ENCODE measurements around the gene METTL17. TPM values are rescaled to one million over a fixed set of nuclear protein-coding genes. Genes with fewer than 3 reads are reported as not detected.
"Not testable (repeated sequence)": the region's sequence is repeated elsewhere in the genome, so short reads cannot be mapped to it uniquely, and the experiment has no call there.

The METTL17 gene
- total RNA-seq, 8 experiments from 2014 or later = 30.2 to 119 (median 58.5) TPM

DNA sequence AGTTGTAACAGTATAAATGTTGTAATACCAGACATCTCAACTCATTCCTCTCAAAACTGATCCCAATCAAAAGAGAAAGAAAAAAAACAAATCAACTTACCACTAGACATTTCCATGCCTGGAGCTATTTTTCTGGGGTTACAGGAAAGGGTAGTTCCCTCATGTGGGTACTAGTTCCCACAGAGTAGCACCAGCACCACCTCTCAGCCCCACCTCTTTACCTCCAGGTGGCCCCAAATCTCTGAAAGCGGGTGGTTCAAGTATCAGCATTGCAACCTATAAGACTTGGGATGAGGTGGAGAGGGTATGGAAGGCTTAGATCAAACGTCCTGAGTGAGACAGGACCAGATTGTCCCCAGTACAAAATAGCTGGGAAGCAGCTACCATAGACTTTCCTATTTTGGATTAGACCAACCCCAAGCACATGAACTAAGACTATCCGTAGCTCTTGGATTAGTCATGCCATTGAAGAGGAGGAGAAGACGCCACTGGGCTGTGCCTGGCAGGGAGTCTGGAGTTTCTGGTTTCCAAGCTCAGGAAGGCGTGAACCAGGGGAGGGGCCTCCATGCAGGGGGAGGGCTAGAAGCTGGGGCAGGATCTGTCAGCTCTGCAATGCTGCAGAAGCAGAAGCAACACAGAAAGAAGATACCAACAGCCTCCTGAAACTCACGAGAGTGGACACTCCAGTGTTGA, 9.0 kb downstream of the METTL17 start, which contains the start of gene SLC39A2:
SLC39A2 (plus strand) TSS at position 620 of the 693 bp plus-strand sequence. CDS start 154 bp downstream, outside the sequence.
- no peak within 1 kb of the TSS for H3K4me3 ChIP-seq
- no peaks in the 10 kb centered on the region for H3K4me1 ChIP-seq (replicated peaks in 1 of 2)
- WGBS, 10 experiments = 0 to 100% (median 49%) methylated on average over 1 to 3 of the region's 6 CpGs; no CpG with 5 or more reads in 3 of the 10 experiments
- ATAC-seq (replicated peaks in 6 of 8) = peak in 3 of 8 experiments; percentile 88 to 99 (median 99)
- in situ Hi-C loops (cut with MboI; ENCODE audit: low pct_unique_long_range_greater_than_20kb in 2 of 9, low sequenced_read_pairs in 9 of 9, unreplicated experiment in 9 of 9) = no loop called here
- no peak within 1 kb of the TSS for H3K27ac ChIP-seq

GRCh38 chr14:20999591-20999990, 9.8 kb downstream of the METTL17 start:
- ATAC-seq (replicated peaks in 6 of 8) = no peak
- in situ Hi-C loops (cut with MboI; ENCODE audit: low pct_unique_long_range_greater_than_20kb in 2 of 9, low sequenced_read_pairs in 9 of 9, unreplicated experiment in 9 of 9) = no loop called here
- no peaks in the 10 kb centered on the region for H3K4me1 ChIP-seq (replicated peaks in 1 of 2)
- no peak overlapping the region for H3K4me3 ChIP-seq
- whole genome bisulfite sequencing, 10 experiments = 50 to 100% (median 83%) methylated on average over 1 to 4 of the region's 4 CpGs; no CpG with 5 or more reads in 1 of the 10 experiments
- no peak overlapping the region for H3K27ac ChIP-seq

DNA sequence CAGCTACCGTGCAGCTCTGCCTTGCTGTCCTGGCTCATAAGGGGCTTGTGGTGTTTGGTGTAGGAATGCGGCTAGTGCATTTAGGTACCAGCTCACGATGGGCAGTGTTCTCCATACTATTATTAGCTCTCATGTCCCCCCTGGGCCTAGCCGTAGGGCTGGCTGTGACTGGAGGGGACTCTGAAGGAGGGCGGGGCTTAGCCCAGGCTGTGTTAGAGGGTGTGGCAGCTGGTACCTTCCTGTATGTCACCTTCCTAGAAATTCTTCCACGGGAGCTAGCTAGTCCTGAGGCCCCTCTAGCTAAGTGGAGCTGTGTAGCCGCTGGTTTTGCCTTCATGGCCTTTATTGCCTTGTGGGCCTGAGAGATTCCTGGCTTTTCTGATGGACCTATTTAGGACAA, 11.4 kb downstream of the METTL17 start:
- ATAC-seq (replicated peaks in 6 of 8) = no peak
- in situ Hi-C loops (cut with MboI; ENCODE audit: low pct_unique_long_range_greater_than_20kb in 2 of 9, low sequenced_read_pairs in 9 of 9, unreplicated experiment in 9 of 9) = loop anchor here in 1 of 9 experiments (25.0 kb wide), 1 partner anchor 111 kb away; the partner anchor contains the start of gene TMEM253
- 50 to 100% (median 74%) methylated on average over 2 to 3 of the region's 7 CpGs; no CpG with 5 or more reads in 6 of the 10 experiments for WGBS, 10 experiments

GRCh38 chr14:21003788-21004346, 14.1 kb downstream of the METTL17 start:
- in situ Hi-C loops (cut with MboI; ENCODE audit: low pct_unique_long_range_greater_than_20kb in 2 of 9, low sequenced_read_pairs in 9 of 9, unreplicated experiment in 9 of 9) = loop anchor here in 1 of 9 experiments (25.0 kb wide), 1 partner anchor 108 kb away; the partner anchor contains the start of gene TMEM253
- H3K27ac ChIP-seq = no peak overlapping the region
- no peak overlapping the region for H3K4me3 ChIP-seq

More for the DNA sequence above, 11.4 kb downstream of the METTL17 start:
- H3K27ac ChIP-seq = no peak overlapping the region
- no peak overlapping the region for H3K4me3 ChIP-seq
- no peaks in the 10 kb centered on the region for H3K4me1 ChIP-seq (replicated peaks in 1 of 2)

GRCh38 chr14:21009721-21010120, 19.9 kb downstream of the METTL17 start:
- ATAC-seq (replicated peaks in 6 of 8); H3K27ac ChIP-seq; H3K4me3 ChIP-seq; H3K4me1 ChIP-seq (replicated peaks in 1 of 2): not testable (repeated sequence)
- 0 to 67% (median 38%) methylated on average over 1 to 3 of the region's 3 CpGs; no CpG with 5 or more reads in 2 of the 10 experiments for WGBS, 10 experiments
- in situ Hi-C loops (cut with MboI; ENCODE audit: low pct_unique_long_range_greater_than_20kb in 2 of 9, low sequenced_read_pairs in 9 of 9, unreplicated experiment in 9 of 9) = loop anchor here in 1 of 9 experiments (25.0 kb wide), 1 partner anchor 103 kb away; the partner anchor contains the start of gene TMEM253

More at GRCh38 chr14:21003788-21004346, 14.1 kb downstream of the METTL17 start:
- ATAC-seq (replicated peaks in 6 of 8) = no peak
- 64 to 96% (median 78%) methylated on average over 2 to 8 of the region's 14 CpGs; no CpG with 5 or more reads in 2 of the 10 experiments for WGBS, 10 experiments
- H3K4me1 ChIP-seq (replicated peaks in 1 of 2) = no peaks in the 10 kb centered on the region

- Histone ChIP-seq H3K27ac (no peak overlapping the region), H3K4me3 (no peak overlapping the region), H3K4me1 (replicated peaks in 1 of 2) (peaks cover 3 to 4% of the 10 kb centered on the region in 2 donors)
- in situ Hi-C loops (cut with MboI; ENCODE audit: low pct_unique_long_range_greater_than_20kb in 2 of 9, low sequenced_read_pairs in 9 of 9, unreplicated experiment in 9 of 9) = loop anchor here in 1 of 9 experiments (25.0 kb wide), 1 partner anchor 101 kb away; the partner anchor contains the start of gene TMEM253
- no peak for ATAC-seq (replicated peaks in 6 of 8)
- WGBS, 10 experiments = 80 to 83% methylated on average over 1 of the region's 1 CpG; no CpG with 5 or more reads in 8 of the 10 experiments
These were observed 21.4 kb downstream of the METTL17 start for GRCh38 chr14:21011136-21011535.

DNA sequence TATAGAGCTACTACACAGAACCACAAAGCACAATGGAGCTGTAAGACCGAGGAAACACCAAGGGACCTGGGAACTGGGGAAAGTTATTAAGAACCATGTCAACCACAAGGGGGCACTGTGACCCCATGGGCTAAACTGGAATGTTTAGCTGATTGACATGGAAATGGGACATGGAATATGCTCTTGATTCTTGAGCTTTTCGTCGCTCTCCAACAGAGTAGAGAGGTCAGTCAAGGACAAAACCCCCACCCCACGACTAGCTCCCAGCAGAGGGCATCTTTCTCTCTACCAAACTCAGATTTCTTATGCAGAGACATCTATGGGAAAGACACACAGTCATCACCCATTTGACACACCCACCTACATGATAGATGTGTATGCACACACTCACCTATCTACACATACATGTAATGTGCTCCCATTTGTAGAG, 25.0 kb downstream of the METTL17 start:
- ATAC-seq (replicated peaks in 6 of 8) = peak; percentile 92 to 98 (median 96)
- in situ Hi-C loops (cut with MboI; ENCODE audit: low pct_unique_long_range_greater_than_20kb in 2 of 9, low sequenced_read_pairs in 9 of 9, unreplicated experiment in 9 of 9) = loop anchor here in 1 of 9 experiments (25.0 kb wide), 1 partner anchor 98 kb away; the partner anchor contains the start of gene TMEM253
- Histone ChIP-seq H3K27ac (no peak overlapping the region), H3K4me1 (replicated peaks in 1 of 2) (peaks cover 3 to 4% of the 10 kb centered on the region in 2 donors), H3K4me3 (no peak overlapping the region)
- 0 to 20% (median 0%) methylated on average over 1 to 4 of the region's 4 CpGs; no CpG with 5 or more reads in 4 of the 10 experiments for WGBS, 10 experiments

- Histone ChIP-seq H3K4me1 (replicated peaks in 1 of 2) (peaks cover 3 to 4% of the 10 kb centered on the region in 2 donors), H3K27ac (no peak overlapping the region), H3K4me3 (no peak overlapping the region)
- peak in 1 of 8 experiments; percentile 4 for ATAC-seq (replicated peaks in 6 of 8)
- WGBS, 10 experiments = 10 to 100% (median 81%) methylated on average over 1 to 6 of the region's 6 CpGs; no CpG with 5 or more reads in 4 of the 10 experiments
- in situ Hi-C loops (cut with MboI; ENCODE audit: low pct_unique_long_range_greater_than_20kb in 2 of 9, low sequenced_read_pairs in 9 of 9, unreplicated experiment in 9 of 9) = loop anchor here in 1 of 9 experiments (25.0 kb wide), 1 partner anchor 97 kb away; the partner anchor contains the start of gene TMEM253
These were observed 25.5 kb downstream of the METTL17 start for GRCh38 chr14:21015312-21015711.

DNA sequence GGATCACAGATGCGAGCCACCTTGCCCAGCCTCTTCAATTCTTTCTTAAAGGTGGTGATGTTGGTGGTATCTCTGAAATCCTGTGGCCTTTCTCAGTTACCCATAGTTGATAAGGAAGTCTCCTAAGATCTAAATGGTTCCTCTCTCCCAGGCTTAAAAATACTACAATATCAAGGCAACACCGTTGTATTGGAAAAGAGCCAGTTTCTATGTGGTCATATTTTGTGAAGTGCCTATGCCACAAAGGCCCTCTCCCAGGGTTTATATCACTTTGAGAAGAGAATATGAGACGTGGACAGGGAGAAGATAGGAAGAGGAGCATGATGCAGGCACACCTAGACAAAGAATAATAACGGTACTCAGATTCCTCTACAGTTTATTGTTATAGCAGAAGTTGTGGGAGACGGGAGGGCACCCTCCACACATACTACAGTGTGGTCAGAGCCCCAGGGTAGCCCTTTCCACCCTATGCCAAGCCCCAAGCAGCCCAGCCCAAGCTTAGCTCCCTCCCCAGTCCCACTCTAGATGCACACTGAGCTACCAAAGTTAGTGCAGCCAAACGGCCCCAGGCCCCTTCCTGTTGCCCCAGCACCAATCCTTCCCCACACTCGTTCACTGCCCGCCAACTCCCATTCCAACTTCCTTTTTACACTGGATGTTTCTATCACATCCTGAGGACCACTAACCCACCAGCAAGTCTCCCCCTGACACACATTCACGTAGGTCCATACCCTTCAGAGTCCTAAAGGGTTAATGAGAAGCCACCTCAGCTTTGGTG, 26.8 kb downstream of the METTL17 start:
- in situ Hi-C loops (cut with MboI; ENCODE audit: low pct_unique_long_range_greater_than_20kb in 2 of 9, low sequenced_read_pairs in 9 of 9, unreplicated experiment in 9 of 9) = loop anchor here in 1 of 9 experiments (25.0 kb wide), 1 partner anchor 96 kb away; the partner anchor contains the start of gene TMEM253
- Histone ChIP-seq H3K4me3 (no peak overlapping the region), H3K4me1 (replicated peaks in 1 of 2) (peaks cover 3 to 4% of the 10 kb centered on the region in 2 donors), H3K27ac (no peak overlapping the region)
- ATAC-seq (replicated peaks in 6 of 8) = no peak
- WGBS, 10 experiments = 33 to 100% (median 68%) methylated on average over 1 to 7 of the region's 9 CpGs; no CpG with 5 or more reads in 2 of the 10 experiments

GRCh38 chr14:21017528-21018245, 27.9 kb downstream of the METTL17 start:
- Histone ChIP-seq H3K4me3 (no peak overlapping the region), H3K27ac (no peak overlapping the region), H3K4me1 (replicated peaks in 1 of 2) (peaks cover 3 to 4% of the 10 kb centered on the region in 2 donors)
- in situ Hi-C loops (cut with MboI; ENCODE audit: low pct_unique_long_range_greater_than_20kb in 2 of 9, low sequenced_read_pairs in 9 of 9, unreplicated experiment in 9 of 9) = loop anchor here in 1 of 9 experiments (25.0 kb wide), 1 partner anchor 95 kb away; the partner anchor contains the start of gene TMEM253
- WGBS, 10 experiments = 81 to 98% (median 94%) methylated on average over 5 to 12 of the region's 28 CpGs; no CpG with 5 or more reads in 4 of the 10 experiments
- no peak for ATAC-seq (replicated peaks in 6 of 8)

DNA sequence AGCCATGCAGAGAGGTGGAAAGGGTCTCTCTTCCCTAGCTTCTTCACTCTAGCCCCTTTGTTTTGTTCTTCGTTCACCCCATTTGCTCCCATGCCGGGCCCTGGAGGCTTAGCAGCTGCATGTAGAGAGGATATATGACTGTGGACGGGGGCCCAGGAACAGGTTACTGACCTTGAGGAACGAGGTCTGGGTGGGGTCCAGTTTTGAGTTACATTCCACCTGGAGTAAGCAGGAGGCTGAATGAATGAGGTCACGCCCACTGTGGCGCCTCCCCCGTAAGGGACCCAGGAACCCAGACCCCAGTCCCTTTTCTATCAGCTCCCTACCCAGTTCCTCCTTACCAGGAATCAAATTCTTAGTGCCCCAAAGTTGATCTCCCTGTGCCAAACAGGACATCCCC, 28.5 kb downstream of the METTL17 start:
- no peak for ATAC-seq (replicated peaks in 6 of 8)
- no peak overlapping the region for H3K27ac ChIP-seq
- peaks cover 3 to 4% of the 10 kb centered on the region in 2 donors for H3K4me1 ChIP-seq (replicated peaks in 1 of 2)
- no peak overlapping the region for H3K4me3 ChIP-seq
- in situ Hi-C loops (cut with MboI; ENCODE audit: low pct_unique_long_range_greater_than_20kb in 2 of 9, low sequenced_read_pairs in 9 of 9, unreplicated experiment in 9 of 9) = loop anchor here in 1 of 9 experiments (25.0 kb wide), 1 partner anchor 94 kb away; the partner anchor contains the start of gene TMEM253
- 66 to 100% (median 88%) methylated on average over 1 to 6 of the region's 7 CpGs; no CpG with 5 or more reads in 4 of the 10 experiments for WGBS, 10 experiments
